GM12864 (cell line): Measurements from ENCODE around the gene RHOD.

Source experiments
- DNase-seq: peaks from one replicate; pipeline ENCODE4 v3.0.0-alpha.2; 2011; ENCODE audit warnings: low read depth
- H3K4me3 ChIP-seq: 2 replicates; pipeline ENCODE4 v1.5.1; 2011; ENCODE audit warnings: mild to moderate bottlenecking, low read depth, low read length, control low read depth
- CTCF ChIP-seq: IDR thresholded peaks from 2 replicates; pipeline ENCODE4 v1.5.1; 2011; ENCODE audit warnings: low read depth, mild to moderate bottlenecking, moderate library complexity, low read length, control low read depth, inconsistent platforms; ENCODE audit errors: missing control alignments

Gene RHOD

GRCh38 chr11:67051945-67052488 is 4.6 kb upstream of the RHOD start:
- no peak for DNase-seq
- no peak overlapping the region for H3K4me3 ChIP-seq
- no peak for TF ChIP-seq CTCF

DNA sequence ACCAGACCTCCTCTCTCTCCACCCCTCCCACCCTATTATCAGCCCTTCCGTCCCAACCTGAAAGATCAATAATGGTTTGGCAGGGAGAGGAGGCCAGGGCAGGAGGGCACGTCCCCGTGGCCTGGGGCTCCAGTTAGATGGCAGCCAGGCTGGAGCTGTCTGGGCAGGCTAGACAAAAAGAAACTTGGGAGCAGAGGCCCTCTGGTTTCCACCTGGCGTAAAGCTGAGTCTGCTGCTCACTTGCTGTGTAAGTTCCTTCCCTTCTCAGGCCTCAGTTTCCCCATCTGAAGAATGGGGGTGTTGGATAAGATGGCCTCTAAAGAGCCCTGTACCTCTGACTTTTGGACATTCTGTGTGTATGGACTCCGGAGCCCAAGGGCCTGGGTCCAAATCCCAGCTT is 3.8 kb upstream of the RHOD start:
- H3K4me3 ChIP-seq, result no peak overlapping the region

DNA sequence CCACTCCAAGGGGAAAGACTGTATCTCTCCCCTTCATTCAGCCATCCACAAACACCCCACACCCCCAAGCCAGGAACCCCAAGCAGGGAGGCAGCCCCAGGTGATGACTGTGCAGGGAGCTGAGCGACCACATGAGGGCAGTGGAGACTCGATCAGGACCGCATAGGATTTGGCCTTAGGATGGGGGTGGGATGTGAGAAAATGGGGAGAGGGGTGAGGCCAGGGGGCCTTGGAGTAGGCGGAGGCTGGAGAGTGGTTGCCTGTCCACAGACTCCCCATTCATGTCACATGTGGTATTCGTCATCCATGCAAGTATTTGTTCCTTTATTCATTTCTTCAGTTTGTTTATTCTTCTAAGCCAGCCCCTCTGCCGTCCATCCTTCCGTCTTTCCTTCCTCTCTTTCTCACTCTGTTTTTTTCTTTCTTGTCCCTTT is 2.7 kb upstream of the RHOD start:
- no peak overlapping the region for H3K4me3 ChIP-seq
- TF ChIP-seq CTCF, result peak; percentile 86
- DNase-seq, result no peak

More for the DNA sequence above, 3.8 kb upstream of the RHOD start:
- TF ChIP-seq CTCF, result no peak
- DNase-seq, result no peak

DNA sequence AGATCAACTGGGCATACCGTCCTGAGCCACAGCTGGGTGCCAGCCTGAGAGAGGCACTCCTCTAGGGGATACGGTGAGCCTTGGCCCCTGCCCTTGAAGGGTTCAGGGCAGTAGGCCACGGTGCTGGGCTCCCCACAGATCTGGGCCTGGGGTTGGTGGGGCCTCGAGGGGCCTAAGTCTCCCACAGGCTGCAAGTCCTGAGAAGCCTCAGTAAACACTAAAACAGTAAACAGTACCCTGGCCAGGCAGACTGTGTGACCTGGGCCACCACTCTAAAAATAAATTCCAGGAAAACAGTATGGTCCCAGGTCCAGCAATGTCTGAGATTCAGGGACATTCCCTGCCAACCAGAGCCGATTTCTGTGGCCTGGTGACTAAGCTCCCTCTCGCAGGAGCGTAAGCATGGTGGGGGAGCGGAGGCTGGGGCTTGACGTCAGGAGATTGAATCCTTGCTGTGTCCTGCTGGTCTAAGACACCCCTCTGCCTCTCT is 2.3 kb upstream of the RHOD start:
- TF ChIP-seq CTCF, result no peak
- H3K4me3 ChIP-seq, result no peak overlapping the region
- no peak for DNase-seq

- no peak for DNase-seq
- no peak overlapping the region for H3K4me3 ChIP-seq
- TF ChIP-seq CTCF, result no peak
These were observed 1.7 kb upstream of the RHOD start for GRCh38 chr11:67054836-67055523.

DNA sequence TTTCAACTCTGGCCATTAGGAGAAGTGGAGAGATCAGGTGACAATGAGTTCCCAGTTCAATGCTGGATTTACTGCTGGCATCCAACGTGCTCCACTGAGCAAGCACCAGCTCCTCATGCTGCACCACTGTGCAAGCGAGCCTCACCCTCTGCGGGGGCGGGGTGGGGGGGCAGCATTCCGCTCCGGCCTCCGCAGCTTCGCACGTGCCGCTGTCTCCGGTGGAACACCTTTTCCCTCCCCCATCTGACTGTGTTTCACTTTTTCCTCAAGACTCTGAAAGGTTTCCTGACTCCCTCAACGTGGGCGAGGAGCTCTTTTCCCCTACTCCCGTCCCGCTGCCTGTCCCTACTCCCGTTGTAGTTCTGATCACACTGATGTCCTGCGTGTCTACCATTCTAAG is 835 bp upstream of the RHOD start:
- DNase-seq, result no peak
- H3K4me3 ChIP-seq, result no peak overlapping the region; the same call in 1 of the 2 replicates
- no peak for TF ChIP-seq CTCF
